ENCODE results near the gene USPL1.
"Not testable (repeated sequence)": the region's sequence is repeated elsewhere in the genome, so short reads cannot be mapped to it uniquely, and the experiment has no call there.

The USPL1 gene

GRCh38 chr13:30615866-30616541, 1.7 kb upstream of the USPL1 start:
- DNase-seq (ENCODE audit: low spot score): peak; percentile 30

DNA sequence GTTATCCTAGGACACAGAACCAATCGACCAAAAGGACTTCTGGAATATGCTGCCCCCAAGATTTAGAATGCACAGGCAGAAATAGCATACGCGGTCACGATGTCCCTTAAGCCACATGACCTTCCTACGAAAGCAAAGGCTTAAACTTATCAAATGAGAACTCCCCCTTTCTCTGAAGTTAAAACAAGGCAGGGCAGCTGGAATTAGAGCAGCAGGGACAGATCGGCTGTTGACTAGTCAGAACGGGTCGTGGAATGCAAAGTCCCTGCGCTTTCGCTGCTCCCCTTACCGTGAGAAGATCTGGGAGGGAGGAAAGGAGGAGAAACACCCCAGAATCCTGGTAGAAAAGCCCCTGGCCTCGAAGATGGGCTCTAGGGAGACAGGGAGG, 799 bp upstream of the USPL1 start:
- peak; percentile 82 for DNase-seq (ENCODE audit: low spot score)

GRCh38 chr13:30618186-30618929, 638 bp downstream of the USPL1 start:
- DNase-seq (ENCODE audit: low spot score): no peak

DNA sequence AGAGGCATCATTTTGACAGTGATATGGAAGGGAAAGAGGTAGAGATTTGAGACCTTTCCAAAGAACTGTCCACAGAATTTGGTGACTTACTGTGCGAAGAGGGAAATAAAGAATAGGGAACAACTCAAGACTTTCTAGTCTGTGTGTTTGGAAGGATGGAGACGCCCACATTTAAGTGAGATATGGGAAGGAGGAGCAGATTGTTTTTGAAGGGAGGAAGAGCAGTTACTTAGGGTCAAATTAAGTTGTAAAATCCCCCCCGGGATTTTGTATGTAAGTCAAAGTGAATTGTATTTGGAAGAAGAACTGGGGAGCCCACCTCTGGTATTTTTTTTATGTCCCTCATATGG, 1.2 kb downstream of the USPL1 start:
- DNase-seq (ENCODE audit: low spot score): no peak

DNA sequence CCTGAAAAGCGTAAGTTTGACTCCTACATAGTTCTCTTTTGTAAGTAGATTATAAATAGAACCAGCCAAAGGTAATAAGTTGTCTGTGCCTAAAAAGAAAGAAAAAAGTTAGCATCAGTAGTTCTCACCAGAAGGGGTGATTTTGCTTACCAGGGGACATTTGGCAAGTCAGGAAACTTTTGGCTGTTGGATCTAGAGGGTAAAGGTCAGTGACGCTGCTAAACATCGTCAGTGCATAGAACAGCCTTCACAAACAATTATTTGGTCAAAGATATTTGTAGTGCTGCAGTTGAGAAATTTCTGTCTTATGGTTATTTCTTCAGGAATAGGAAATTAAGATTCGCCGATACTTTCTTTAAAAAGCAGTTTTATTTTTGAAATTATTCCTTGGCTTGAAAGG, 2.0 kb downstream of the USPL1 start:
- no peak for DNase-seq (ENCODE audit: low spot score)

- DNase-seq (ENCODE audit: low spot score): no peak
These were observed 3.2 kb downstream of the USPL1 start for GRCh38 chr13:30620941-30621340.

- DNase-seq (ENCODE audit: low spot score): no peak
These were observed 4.8 kb downstream of the USPL1 start for GRCh38 chr13:30622551-30622950.

DNA sequence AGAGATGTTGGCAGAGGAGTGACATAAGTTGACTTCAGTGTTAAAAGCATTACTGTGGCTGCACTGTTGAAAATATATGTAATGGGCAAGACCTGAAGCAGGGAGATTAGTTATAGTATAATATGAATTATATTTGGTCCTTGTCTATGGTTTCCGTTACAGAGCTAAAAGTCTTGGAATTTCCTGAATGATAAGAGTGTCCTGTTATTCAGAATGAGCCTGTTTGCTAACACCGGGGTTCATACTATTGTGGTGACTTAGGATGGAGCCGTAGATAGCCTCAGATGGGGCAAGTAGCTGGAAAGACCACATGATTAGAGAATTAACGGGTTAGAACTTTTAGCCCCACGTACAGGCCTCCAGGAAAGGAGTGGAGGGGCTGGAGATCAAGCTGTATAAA, 5.7 kb downstream of the USPL1 start:
- no peak for DNase-seq (ENCODE audit: low spot score)

DNA sequence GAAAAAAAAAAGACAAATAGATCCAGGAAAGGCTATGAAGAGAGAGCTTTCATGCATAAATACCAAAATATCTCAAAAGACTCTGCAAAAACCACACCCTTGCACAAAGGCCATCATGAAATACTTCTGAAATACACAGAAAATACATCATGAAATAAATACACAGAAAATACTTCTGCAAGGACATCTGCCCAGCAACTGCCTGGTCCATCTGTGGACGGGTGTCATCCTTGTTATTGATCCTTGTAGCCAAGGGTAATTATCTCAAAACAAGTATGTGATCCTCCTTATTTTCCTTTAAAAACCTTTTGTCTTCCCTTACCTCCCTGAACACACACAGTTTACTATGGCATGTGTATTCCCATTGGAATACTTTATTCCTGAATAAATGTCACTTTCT, 6.9 kb downstream of the USPL1 start:
- DNase-seq (ENCODE audit: low spot score): no peak

DNA sequence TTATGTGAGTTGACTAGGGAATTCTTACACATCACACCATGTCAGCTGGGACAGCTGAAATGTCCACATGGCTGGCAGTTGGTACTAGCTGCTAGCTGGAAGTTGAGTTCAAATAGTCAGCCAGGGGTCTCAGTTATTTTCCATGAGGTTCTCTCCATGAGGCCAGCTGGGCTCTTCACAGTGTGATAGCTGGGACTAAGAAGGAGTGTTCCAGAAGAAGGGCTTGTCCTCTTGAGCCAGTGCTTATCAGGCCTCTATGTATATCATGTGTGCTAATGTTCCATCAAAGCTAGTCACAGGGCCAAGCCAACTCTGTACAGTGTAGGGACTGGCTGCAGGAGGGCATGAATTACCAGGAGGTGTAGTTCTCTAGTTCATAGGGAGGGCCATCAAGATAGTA, 11.8 kb downstream of the USPL1 start:
- no peak for DNase-seq (ENCODE audit: low spot score)

DNA sequence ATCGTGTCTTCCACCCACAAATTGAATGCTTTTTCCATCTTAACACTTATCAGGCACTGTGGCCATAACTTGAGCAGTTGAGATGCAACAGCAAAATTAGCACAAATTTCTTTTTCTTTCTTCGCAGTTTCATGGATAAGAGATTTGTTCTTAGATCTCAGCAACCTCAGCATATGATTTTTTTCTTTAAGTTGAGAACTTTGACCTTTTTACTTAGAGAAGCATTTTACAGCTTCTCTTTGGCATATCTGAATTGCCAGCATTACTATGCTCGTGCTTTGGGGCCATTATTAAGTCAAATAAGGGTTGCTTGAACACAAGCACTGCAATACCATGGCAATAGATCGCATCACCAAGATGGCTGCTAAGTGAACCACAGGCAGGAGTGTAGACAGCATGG, 16.1 kb downstream of the USPL1 start:
- DNase-seq (ENCODE audit: low spot score): no peak

GRCh38 chr13:30634838-30635237, 17.1 kb downstream of the USPL1 start:
- DNase-seq (ENCODE audit: low spot score): no peak

- DNase-seq (ENCODE audit: low spot score): no peak
These were observed 20.6 kb downstream of the USPL1 start for GRCh38 chr13:30638301-30638700.

DNA sequence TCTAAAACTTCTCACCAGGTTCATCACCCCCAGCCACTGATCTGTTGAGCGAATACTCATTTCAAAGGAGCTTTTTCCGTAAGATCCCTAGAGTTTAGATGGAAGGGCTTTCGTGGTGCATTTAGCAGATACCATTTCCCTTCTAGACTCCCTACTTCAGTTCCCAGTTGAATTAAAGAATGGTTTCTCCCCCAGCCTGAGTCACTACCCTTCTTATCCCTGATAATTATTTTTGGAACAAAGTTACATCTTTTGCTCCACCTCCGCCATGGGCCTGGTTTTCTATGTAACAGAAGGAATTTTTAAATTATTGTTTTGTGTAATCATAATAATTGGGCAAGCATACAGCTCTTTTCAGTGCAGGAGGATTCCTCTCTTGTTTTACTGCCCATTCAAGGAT, 22.0 kb downstream of the USPL1 start:
- DNase-seq (ENCODE audit: low spot score): no peak

DNA sequence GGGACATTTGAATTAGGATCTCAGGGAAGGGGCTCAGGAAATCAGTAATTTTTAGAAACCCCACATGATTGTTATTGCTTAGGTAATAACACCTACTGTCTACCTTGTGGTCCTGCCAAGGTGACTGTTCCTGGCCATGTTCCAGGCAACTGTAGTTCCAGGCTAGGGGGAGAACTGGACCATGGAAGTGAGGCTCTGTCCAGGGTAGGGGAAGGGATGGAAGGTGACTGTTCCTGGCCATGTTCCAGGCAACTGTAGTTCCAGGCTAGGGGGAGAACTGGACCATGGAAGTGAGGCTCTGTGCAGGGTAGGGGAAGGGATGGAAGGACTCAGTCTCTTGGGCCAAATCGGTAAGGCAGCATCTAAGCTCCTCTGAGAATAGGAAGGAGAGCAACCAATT, 23.5 kb downstream of the USPL1 start:
- DNase-seq (ENCODE audit: low spot score): not testable (repeated sequence)

DNA sequence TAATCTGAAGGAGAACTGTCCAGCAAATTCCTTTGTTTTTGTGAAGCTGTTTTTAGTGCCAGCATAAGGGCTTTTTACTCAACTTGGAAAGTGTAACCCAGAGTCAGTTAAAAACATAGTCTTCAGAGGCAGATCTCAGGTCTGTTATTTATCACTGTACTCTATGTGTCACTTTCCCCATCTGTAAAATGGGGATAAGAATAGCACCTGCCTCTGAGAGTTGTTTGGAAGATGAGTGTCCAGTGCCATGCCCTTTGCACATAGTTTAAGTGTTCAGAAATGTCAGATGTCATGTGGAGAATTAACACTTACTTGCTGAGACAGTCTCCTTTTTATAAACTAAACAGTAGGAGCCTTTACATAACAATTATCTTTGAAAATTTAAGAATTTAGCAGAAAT, 27.9 kb downstream of the USPL1 start:
- no peak for DNase-seq (ENCODE audit: low spot score)

DNA sequence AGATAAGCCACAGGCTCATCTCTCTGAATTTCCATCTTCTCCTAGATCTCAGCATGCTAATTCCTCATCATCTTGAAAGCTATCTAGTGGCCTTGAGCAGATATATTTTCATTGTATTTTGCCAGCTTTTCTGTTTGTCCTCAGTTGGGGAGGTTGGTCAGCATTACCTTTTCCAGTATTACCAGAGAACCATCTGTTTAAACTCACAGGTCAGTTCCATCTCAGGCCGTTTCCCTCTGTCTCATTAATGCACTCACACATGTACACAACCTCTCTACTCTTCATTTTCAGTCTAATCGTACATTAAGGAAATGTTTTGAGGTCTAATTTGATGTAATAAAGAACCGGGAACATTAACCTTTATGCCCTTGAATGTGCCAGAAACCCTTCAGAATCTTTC, 29.7 kb downstream of the USPL1 start:
- DNase-seq (ENCODE audit: low spot score): no peak

DNA sequence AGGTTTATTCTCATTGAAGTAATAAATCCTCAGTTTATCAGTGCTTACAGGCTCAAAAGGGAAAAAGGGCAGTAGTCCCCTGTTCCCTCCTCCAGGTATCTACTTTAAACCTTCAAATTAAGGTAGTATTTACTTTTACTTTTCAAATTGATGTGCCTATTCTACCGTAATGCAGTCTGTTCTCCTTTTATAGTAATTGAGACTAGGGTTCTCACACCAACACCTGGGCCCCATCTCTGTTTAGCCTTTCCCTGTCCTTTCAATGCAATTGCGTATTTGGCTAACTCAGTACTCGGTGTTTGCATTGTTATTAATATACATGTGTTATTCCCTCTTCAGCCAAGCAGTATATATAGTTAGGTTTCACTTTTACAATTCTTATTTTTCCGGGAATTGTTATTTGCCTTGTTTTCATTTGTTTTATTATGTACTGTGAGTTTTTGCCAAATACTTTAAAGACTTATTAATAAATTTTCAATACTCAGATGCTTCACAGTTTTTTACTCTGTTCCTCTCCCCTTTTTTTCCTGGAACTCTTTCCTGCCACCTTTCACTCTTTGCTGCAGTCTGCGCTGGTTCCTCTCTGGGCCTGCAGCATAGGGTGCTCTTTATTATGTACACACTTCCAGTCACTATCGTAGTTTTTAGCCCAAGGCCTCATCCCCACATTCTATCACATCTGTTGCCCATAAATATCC, 30.3 kb downstream of the USPL1 start:
- no peak for DNase-seq (ENCODE audit: low spot score)

DNA sequence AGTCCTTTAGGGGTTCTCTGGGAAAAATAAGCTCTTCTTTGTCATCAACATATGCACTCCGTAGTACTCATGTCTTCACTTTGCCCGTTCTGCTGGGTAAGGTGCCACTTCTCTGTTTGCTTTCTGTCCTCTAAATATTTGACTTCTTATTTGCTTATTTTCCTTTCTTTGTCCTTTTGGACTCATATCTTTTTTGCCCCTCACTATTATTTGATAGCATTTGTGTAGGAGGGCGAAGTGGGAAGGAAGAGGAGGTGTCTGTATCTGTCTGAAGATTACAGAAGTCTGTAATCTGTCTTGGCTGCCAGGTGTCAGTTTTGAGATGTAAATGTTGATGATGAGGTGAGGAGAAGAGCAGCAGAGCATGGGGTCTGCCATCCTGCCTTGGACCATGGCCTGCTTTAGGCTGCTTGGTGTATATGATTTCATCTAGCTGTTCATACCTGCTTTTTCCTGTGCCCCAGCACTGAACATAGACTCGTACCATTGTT, 30.8 kb downstream of the USPL1 start:
- no peak for DNase-seq (ENCODE audit: low spot score)

DNA sequence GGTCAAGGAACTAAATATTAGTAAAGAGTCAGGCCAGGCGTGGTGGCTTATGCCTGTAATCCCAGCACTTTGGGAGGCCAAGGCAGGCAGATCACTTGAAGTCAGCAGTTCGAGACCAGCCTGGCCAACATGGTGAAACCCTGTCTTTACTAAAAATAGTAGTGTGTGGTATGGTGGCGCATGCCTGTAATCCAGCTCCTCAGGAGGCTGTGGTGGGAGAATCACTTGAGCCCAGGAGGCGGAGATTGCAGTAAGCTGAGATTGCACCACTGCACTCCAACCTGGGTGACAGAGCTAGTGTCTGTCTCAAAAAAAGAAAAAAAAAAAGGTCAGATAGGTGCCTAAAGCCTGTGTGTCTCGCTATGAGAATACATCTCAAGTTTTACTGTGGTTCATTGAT, 33.9 kb downstream of the USPL1 start:
- DNase-seq (ENCODE audit: low spot score): not testable (repeated sequence)

GRCh38 chr13:30652746-30653386, 35.1 kb downstream of the USPL1 start:
- DNase-seq (ENCODE audit: low spot score): no peak

GRCh38 chr13:30654430-30654829, 36.7 kb downstream of the USPL1 start:
- no peak for DNase-seq (ENCODE audit: low spot score)

- no peak for DNase-seq (ENCODE audit: low spot score)
These were observed 38.5 kb downstream of the USPL1 start for GRCh38 chr13:30656178-30656577.
